Bronchial smooth muscle cell (primary cell): ENCODE results near the gene MED6. TPM values are rescaled to one million over a fixed set of nuclear protein-coding genes. Genes with fewer than 3 reads are reported as not detected.

Experiments
- total RNA-seq: library from RNA; depleted of rRNA; stranded (reverse); fragments of >200 nt; gene quantifications from 2 replicates; pipeline ENCODE4 v1.2.1, GENCODE V29; 2014

MED6 gene
- 15.2 and 23.0 TPM in 2 replicates for total RNA-seq

GRCh38 chr14:70600382-70601157 is at the start of gene MED6:
Gene MED6, minus strand, starts transcription at chr14:70600655. Its CDS starts 18 bp downstream, at chr14:70600637.

GRCh38 chr14:70641548-70642302 is 41.3 kb upstream of the MED6 start, which contains the start of gene TTC9:
Gene TTC9, plus strand, starts transcription at chr14:70641916. Its CDS starts 214 bp downstream, at chr14:70642130.

GRCh38 chr14:70534904-70535303 is 65.6 kb downstream of the MED6 start, which contains the start of gene ADAM20:
Gene ADAM20, minus strand, starts transcription at chr14:70535004. Its CDS starts 10,247 bp downstream, at chr14:70524757.

Other genes with a start within 250 kb of the MED6 start
- 18.9 and 38.0 TPM in 2 replicates for gene COX16, start 241.0 kb downstream of the MED6 start, total RNA-seq
- gene SYNJ2BP, start 183.6 kb downstream of the MED6 start, total RNA-seq, result 11.3 and 11.8 TPM in 2 replicates
- gene ADAM21, start 148.5 kb downstream of the MED6 start, total RNA-seq, result 0.32 and 0.77 TPM in 2 replicates
- 0.94 and 1.9 TPM in 2 replicates for gene ADAM20, start 65.7 kb downstream of the MED6 start, total RNA-seq
- under 0.01 TPM in 2 replicates for gene TTC9, start 41.3 kb upstream of the MED6 start, total RNA-seq
- under 0.01 and 0.09 TPM in 2 replicates for gene MAP3K9, start 208.9 kb upstream of the MED6 start, total RNA-seq